Glomerular visceral epithelial cell (primary cell): ENCODE results near the gene CCDC6.
A peak's percentile ranks its signal among the peaks of the same experiment; 100 is the strongest.
"Not testable (repeated sequence)": the region's sequence is repeated elsewhere in the genome, so short reads cannot be mapped to it uniquely, and the experiment has no call there.

ENCODE experiments used
- DNase-seq: peaks from one replicate; pipeline ENCODE4 v3.0.0-alpha.2; 2016; ENCODE audit errors: extremely low spot score

The CCDC6 gene

DNA sequence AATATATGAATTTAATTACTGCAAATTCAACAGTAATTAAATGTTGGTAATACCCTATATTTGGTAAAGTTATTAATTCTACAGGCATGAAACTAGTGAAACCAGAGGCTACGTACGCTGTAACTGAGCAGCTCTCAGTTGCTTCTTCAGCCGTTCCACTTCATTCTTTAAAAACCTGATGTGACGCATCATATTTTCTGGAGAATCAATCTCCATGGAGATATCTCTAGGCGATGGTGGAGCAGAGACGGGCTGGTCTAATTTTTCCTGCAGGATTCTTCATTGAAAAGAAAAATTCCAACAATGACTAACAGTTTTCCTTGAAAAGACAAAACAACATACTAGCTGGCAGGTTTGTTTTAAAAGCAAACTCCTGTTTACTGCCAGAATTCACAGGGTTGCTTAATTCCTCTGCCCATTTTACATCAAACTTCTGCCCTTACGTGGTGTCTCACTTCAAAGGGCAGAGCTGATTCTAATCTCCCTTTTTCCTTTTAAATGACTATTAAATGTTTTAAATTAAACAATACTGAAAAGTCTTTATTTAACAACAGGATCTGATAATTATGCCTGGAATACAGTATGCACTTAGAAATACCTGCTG lies 93.7 kb downstream of the CCDC6 start:
- no peak for DNase-seq

DNA sequence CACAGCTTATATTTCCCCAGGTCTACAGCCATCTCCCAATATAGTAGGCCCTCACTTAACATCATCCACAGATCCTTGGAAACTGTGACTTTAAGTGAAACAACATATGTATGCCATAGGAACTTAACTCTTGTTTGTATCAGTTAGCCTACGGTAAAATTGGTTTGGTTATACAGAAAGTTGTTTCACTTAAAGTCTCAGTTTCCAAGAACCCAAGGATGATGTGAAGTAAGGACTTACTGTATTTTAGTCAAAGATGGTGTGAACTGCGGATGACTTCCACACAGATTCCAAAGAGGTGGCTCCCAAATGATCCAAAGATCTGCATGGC lies 96.7 kb downstream of the CCDC6 start:
- DNase-seq, result no peak

DNA sequence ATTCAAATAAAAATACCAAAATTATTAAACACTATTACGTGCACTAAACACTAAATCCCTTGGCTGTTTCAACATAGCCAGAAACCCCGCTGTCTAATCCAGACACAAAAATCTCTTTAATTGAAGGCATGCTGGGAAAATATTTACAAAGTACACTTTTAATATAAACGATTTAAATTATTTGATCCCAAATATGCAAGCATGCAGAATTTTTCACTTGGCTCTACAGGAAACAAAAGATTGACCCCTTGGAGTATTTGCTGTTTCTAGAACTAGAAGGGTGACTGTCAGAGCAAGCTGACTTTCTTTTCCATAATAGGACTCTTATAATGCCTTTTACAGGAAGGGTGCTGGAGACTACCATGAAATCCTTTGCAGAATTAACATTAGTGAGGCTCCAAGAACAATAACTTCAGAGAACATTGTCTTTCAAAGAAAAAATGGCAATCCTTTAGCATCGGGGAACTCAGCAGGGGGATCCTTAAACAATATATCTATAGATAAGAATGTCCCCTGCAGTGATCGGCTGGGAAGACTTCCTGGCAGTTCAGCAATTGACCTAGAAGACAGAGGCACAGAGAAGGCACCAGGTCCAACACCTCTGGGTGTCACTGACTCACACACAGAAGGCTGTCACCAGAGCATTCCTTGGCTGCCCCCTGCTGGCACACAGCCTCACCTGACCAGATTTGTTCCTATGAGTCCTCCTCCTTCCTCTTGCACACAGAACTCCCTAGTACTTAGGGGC lies 97.3 kb downstream of the CCDC6 start:
- DNase-seq, result peak; percentile 63

DNA sequence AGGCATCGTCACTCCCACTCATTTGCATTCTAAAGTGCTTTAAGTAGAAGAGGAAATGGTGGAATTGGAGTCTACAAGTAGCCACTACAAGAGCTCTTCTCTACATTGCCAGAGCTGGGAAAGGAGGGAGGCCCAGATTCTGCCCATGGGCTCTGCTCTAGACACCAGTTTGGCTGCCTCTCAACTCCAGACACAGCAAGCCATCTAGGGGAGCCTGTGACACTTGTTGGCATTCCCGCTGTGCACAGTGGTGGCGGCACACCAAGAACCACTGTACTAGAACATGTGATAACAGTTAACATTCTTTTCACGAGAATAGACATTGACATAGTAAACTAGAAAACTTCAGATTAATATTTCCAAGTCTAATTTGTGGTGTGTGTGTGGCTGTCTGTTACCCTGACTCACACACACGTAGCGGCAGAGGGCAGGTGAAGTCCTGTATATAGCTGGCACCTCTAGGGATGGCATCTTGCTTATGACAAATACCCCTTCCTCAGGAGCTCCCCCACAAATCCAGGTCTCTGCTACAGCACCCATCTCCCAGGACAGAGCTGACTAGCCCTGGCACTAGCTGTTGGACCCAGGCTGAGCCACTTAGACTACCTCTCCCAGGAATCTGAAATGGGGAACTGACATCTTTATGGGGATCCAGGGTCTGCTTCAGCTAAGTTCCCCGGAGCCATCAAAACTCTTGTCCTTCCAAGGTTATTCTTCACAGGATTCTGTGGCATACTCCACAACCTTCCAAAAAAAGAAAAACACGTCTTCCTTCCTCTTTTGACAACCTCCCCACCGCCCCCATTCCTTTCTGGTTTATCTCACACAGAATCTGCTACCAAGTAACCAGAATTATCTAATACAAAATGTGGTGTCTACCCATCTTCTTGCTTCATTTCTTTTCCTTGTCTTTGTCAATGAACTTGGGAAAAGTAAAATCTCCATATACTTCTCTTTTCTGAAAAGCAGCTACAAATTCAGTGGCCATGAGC lies 98.4 kb downstream of the CCDC6 start:
- no peak for DNase-seq

GRCh38 chr10:59805014-59805413 lies 101.3 kb downstream of the CCDC6 start:
- DNase-seq, result peak; percentile 4

DNA sequence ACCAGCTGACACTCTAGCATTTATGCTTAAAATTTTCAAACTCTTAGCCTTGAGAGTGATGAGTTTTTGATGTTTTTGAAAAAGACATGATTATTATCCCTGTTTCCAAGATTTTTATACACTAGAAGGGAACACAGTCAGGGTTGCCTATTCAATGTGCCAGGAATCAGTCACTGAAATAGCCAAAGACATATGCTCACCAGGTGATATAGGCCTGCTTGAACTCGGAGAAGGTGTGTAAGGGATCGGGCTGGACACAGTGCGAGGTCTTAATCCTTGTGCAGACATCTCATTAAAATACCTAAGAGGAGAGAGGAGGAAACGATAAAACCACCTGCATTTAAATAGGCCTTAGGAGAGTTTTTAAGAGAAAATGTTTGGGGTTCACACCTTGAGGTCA lies 102.1 kb downstream of the CCDC6 start:
- DNase-seq, result no peak

GRCh38 chr10:59803714-59804113 lies 102.6 kb downstream of the CCDC6 start:
- DNase-seq, result no peak

DNA sequence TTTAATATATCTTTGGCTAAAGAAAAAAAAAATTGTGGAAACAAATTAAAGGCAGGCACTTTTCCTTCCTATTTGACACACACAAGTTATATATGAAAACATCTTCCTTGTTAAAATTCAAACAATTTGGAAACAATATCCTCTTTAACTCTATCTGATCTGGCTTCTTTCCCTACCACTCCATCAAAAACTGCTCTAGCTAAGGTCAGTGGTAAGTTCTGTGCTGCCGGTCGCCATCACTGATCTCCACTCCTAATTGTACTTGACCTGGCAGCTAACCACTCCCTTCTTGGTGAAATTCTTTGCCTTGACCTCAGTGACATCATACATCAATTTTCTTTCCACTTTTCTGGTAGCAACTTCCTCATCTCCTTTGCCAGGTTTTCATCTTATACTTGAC lies 105.2 kb downstream of the CCDC6 start:
- no peak for DNase-seq

DNA sequence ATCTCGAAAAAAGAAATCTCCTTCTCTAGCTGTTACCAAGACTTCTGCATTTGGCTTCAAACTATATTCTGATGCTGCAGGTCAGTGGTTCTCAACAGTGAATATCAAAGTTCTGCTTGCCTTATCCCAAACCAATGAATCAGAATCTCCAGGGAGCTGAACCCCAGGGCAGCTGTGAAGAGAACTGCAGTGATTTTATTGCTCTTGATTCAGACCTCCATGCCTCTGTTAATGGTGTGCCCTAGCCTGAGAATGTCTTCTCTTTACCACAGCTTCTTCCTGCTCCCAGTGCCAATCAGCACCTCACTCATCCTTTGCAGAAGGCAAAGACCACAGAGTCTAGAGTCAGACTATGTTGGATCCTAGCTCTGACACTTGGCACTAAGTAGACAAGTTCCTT lies 106.9 kb downstream of the CCDC6 start:
- DNase-seq, result no peak

GRCh38 chr10:59793919-59794318 lies 112.4 kb downstream of the CCDC6 start:
- peak; percentile 38 for DNase-seq

DNA sequence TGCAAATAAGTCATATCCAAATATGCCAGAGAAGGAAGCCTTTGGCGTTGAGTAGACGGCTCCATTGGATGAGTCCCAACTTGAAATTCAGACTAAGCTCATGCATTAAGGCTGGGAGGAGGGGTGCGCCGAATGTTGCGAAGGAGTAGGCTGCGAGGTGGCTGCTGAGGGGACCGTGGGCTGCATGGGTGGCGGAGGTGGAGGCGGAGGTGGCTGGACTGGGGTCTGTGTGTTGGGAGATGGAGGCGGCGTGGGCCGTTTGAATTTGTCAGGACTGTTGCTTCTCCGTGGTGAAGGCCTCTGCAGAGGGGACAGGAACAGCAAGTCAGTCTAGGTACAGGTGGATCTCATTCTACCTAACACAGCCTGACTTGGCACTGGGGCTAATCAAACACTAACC lies 113.5 kb downstream of the CCDC6 start:
- DNase-seq, result no peak

DNA sequence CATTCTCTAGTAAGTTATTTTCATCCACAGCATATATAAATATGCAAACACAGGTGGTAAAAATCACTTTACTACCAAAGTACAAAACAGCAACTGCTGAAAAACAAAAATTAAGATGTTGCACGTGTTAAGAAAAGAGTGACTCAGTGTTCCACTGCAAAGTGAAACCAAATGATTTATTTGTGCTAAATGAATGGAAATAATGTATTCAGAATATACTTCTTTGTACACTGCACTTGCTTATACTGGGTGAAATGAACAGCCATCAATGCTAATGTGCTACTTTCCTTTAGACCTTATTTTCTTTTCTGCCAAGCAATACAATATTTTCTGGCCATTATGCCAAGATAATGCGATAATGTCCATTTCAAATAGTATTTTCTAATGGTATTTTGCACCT lies 114.8 kb downstream of the CCDC6 start:
- DNase-seq, result no peak

GRCh38 chr10:59790080-59790479 lies 116.3 kb downstream of the CCDC6 start:
- not testable (repeated sequence) for DNase-seq

DNA sequence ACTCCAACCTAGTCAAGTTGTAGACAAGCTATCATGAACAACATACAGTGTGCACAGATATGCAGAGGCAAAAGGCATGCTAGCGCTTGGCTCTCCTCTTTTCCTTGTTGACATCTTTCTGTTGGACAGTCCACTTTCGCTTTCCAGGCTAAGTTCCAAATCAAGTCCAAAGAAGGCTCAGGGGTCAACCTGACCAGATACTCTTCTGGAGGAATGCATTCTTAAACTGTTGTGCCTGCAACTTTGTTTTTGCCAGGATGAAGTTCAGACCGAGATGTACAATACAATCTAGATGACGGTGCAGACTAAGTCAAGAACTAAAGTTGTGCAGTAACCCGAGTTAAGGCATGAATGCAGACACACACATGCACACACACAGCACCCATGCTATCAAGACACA lies 117.4 kb downstream of the CCDC6 start:
- DNase-seq, result not testable (repeated sequence)

- not testable (repeated sequence) for DNase-seq
Observed at GRCh38 chr10:59787032-59787431, 119.3 kb downstream of the CCDC6 start.

DNA sequence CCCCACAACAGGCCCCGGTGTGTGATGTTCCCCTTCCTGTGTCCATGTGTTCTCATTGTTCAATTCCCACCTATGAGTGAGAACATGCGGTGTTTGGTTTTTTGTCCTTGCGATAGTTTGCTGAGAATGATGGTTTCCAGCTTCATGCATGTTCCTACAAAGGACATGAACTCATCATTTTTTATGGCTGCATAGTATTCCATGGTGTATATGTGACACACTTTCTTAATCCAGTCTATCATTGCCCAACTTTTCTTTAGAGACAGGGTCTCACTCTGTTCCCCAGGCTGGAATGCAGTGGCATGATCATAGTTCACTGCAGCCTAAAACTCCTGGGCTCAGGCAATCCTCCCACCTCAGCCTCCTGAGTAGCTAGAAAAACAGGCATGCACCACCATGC lies 120.9 kb downstream of the CCDC6 start:
- DNase-seq, result not testable (repeated sequence)

- DNase-seq, result no peak
Observed at GRCh38 chr10:59781511-59781910, 124.8 kb downstream of the CCDC6 start.

DNA sequence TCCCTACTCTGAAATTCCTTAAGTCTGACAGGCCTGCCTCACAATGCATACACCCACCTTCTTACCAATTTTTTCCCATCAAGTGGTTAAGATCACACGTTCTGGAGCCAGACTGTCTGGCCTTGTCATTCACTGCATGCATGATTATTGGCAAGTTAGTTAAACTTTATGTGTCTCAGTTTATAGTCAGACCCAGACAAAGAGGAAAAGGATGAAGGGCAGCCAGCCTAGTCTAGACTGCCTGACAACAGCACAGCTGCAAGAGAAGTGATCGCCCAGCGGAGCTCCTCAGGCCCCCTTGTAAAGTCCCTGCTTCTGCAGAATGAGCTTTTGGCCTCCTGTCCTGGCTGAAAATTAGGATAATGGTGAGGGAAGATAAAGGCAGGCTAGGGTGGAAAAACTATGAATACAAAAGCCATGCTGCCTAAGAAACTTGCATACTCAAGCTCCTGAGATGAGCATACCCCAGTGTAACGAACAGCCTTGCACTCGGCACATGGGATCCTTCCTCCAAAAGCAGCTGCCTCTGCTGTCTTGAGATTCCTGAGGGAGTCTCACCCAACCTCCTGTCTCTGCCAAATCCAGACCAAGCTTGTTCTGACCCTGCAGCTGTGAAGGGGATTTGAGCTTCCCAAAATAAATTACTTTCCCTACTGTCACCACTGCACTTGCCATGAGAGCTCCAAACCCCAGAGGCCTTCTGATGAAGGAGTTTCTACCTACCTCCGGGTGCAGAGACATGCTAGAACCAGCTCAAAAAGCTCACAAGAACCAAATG lies 126.4 kb downstream of the CCDC6 start:
- DNase-seq, result no peak

DNA sequence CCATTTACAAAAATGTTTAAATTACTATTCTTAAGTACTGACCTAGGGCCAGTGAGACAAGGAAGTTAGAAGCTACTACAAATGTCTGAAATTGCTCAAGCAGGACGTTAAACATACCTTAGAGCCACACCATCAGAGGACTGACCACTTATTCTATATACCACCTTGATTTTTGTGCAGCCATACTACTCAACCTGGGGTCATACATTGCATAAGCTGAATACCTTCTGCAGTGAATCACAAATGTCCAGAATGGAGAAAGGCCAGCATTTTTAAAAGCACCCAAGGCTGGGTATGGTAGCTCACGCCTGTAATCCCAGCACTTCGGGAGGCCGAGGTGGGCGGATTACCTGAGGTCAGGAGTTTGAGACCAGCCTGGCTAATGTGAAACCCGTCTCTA lies 131.9 kb downstream of the CCDC6 start:
- DNase-seq, result no peak

- no peak for DNase-seq
Observed at GRCh38 chr10:59773088-59773487, 133.3 kb downstream of the CCDC6 start.

- no peak for DNase-seq
Observed at GRCh38 chr10:59771162-59771807, 135.1 kb downstream of the CCDC6 start.
